A673 (cell line): ENCODE data around the gene CORO2A. TPM values are rescaled to one million over a fixed set of nuclear protein-coding genes. Genes with fewer than 3 reads are reported as not detected.

ENCODE experiments used
- BruUV-seq: library from RNA; stranded (reverse); fragments of 400-500 nt; replicated peaks from 2 replicates; lab custom pipeline; 2021; lab: Mats Ljungman, UMichigan
- CTCF ChIA-PET: fragments of 300-600 bp; sonication (Branson Sonifier 250); formaldehyde crosslinking; loops from one replicate; lab custom pipeline; 2022; ENCODE audit warnings: antibody characterized with exemption; lab: Charles Lee
- POLR2A ChIA-PET: fragments of 300-600 bp; sonication (Branson Sonifier 250); formaldehyde crosslinking; loops from one replicate; lab custom pipeline; 2022; ENCODE audit warnings: antibody characterized with exemption; ENCODE audit not compliant: low non-redundant PET; lab: Charles Lee
- DNase-seq: peaks from one replicate; pipeline ENCODE4 v3.0.0-alpha.2; 2015; ENCODE audit warnings: low spot score
- H3K27ac ChIP-seq: fragments of 200-600 bp; sonication (generic); 2 replicates; pipeline ENCODE4 v1.5.1; 2016; ENCODE audit warnings: mixed run types, low read depth, mild to moderate bottlenecking, mixed read lengths, antibody characterized with exemption, low read length; ENCODE audit not compliant: poor library complexity, severe bottlenecking
- H3K27me3 ChIP-seq: fragments of 200-600 bp; sonication (generic); replicated peaks from 2 replicates; pipeline ENCODE4 v1.6.1; 2017; ENCODE audit warnings: mixed run types, low read depth, mild to moderate bottlenecking, mixed read lengths, antibody characterized with exemption, low read length; ENCODE audit not compliant: insufficient read depth, poor library complexity
- H3K36me3 ChIP-seq: fragments of 200-600 bp; sonication (generic); 2 replicates; pipeline ENCODE4 v1.6.1; 2016; ENCODE audit warnings: mixed run types, mild to moderate bottlenecking, mixed read lengths, antibody characterized with exemption, low read length; ENCODE audit not compliant: insufficient read depth, poor library complexity, severe bottlenecking
- H3K4me1 ChIP-seq: fragments of 200-600 bp; sonication (generic); 2 replicates; pipeline ENCODE4 v1.6.1; 2017; ENCODE audit warnings: mixed run types, mild to moderate bottlenecking, mixed read lengths, antibody characterized with exemption, low read length; ENCODE audit not compliant: insufficient read depth, poor library complexity, severe bottlenecking
- H3K4me3 ChIP-seq: fragments of 200-600 bp; sonication (generic); 2 replicates; pipeline ENCODE4 v1.5.1; 2016; ENCODE audit warnings: low read depth, mixed run types, mild to moderate bottlenecking, mixed read lengths, low read length; ENCODE audit not compliant: poor library complexity, severe bottlenecking
- H3K9me3 ChIP-seq: fragments of 200-600 bp; sonication (generic); 2 replicates; pipeline ENCODE4 v1.6.1; 2016; ENCODE audit warnings: mixed run types, low read depth, mild to moderate bottlenecking, mixed read lengths, antibody characterized with exemption, low read length; ENCODE audit not compliant: poor library complexity, severe bottlenecking
- EZH2 ChIP-seq: fragments of 200-600 bp; sonication (generic); IDR thresholded peaks from 2 replicates; pipeline ENCODE4 v1.6.1; 2017; ENCODE audit warnings: borderline replicate concordance, low read depth, mild to moderate bottlenecking, mixed read lengths, antibody characterized with exemption, low read length; ENCODE audit not compliant: poor library complexity, severe bottlenecking
- intact Hi-C: fragments of 100-400 bp; cut with micrococcal nuclease; formaldehyde crosslinking; loops from one replicate; pipeline ENCODE4 v1.10.0; 2022; ENCODE audit not compliant: unreplicated experiment
- total RNA-seq: library from RNA; stranded (reverse); gene quantifications from 2 replicates; pipeline ENCODE4 v1.2.3, GENCODE V29; 2021
- TF ChIP-seq, protein P1 (sequence below): fragments of 300-800, 200-600 bp; sonication (generic); conservative IDR thresholded peaks from 2 replicates; pipeline ENCODE4 v1.5.1; 2017; ENCODE audit warnings: low read depth, mild to moderate bottlenecking, antibody characterized with exemption, low read length, moderate library complexity, mixed read lengths

Gene CORO2A
- total RNA-seq, 1 experiment from 2014 or later, result 0.52 TPM

DNA sequence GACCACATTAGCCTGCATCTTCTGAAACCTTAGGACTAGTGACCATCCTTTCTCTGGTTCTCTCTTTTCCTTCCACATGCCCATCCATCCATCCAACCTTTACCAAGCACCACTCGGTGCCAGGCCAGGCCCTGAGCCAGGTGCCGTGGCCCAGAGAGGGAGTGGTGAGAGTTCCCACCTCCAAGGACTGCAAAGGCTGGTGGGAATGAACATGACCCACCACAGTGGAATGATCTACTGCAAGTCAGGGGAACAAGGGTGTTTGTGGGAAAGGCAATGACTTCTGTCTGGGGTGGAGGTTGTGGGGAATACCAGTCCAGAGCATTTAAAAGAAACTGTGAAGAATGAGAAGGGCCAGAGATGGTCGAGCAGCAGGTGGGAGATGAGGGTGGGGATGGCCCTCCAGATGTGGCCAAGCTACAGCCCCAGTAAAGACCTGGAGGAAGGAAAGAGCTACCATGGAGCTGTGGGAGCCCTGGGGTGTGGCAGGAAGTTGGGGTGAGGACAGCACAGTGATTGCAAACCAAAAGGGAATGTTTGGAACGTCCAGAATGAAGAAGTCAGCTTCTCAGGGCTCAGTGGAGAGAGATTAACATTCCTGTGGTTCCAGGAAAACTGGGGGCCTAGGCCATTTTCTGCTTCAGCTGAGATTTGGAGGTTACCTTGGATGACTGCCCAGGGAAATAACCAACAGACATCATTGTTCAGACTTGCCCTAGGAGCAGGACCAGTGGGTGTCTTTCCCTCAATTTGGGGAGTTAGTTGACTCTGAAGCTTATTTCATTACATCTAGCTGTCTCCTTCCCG is 30.7 kb upstream of the CORO2A start:
- Histone ChIP-seq H3K9me3 (no peaks in the 10 kb centered on the region), H3K4me1 (peaks cover 17% of the 10 kb centered on the region), H3K4me3 (no peak overlapping the region), H3K27me3 (no peaks in the 10 kb centered on the region), H3K36me3 (no peaks in the 10 kb centered on the region), H3K27ac (peak overlapping the region; percentile 63)
- intact Hi-C loops, result no loop called here
- POLR2A ChIA-PET, result no interaction called here
- no TSS peak for BruUV-seq
- CTCF ChIA-PET, result no interaction called here
- DNase-seq, result peak; percentile 81
- TF ChIP-seq EZH2, result no peak
- TF ChIP-seq, protein P1, sequence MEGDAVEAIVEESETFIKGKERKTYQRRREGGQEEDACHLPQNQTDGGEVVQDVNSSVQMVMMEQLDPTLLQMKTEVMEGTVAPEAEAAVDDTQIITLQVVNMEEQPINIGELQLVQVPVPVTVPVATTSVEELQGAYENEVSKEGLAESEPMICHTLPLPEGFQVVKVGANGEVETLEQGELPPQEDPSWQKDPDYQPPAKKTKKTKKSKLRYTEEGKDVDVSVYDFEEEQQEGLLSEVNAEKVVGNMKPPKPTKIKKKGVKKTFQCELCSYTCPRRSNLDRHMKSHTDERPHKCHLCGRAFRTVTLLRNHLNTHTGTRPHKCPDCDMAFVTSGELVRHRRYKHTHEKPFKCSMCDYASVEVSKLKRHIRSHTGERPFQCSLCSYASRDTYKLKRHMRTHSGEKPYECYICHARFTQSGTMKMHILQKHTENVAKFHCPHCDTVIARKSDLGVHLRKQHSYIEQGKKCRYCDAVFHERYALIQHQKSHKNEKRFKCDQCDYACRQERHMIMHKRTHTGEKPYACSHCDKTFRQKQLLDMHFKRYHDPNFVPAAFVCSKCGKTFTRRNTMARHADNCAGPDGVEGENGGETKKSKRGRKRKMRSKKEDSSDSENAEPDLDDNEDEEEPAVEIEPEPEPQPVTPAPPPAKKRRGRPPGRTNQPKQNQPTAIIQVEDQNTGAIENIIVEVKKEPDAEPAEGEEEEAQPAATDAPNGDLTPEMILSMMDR, result no peak

DNA sequence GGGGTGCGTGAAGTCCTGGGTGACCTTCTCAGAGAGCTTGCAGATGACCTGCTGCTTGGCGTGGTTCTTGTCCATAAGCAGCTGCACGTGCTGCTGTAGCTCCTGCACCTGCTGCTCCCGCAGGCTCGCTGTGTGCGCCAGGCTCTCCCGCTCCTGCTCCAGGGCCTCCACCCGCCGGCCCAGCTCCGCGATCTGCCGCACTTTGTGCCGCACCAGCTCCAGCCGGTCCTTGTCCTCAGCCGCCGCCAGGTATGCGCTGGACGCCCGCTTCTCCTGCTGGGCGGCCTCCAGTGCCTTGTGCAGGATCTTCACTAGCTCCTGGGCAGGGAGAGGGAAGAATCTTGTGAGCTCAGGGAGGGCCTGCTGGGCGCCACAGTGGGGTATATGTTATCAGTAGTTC is 28.5 kb upstream of the CORO2A start:
- Histone ChIP-seq H3K4me1 (peaks cover 17% of the 10 kb centered on the region), H3K27ac (no peak overlapping the region), H3K27me3 (no peaks in the 10 kb centered on the region), H3K9me3 (no peaks in the 10 kb centered on the region), H3K36me3 (no peaks in the 10 kb centered on the region), H3K4me3 (no peak overlapping the region)
- POLR2A ChIA-PET, result no interaction called here
- no TSS peak for BruUV-seq
- DNase-seq, result no peak
- CTCF ChIA-PET, result no interaction called here
- intact Hi-C loops, result no loop called here
- TF ChIP-seq, protein P1, result no peak
- TF ChIP-seq EZH2, result no peak

DNA sequence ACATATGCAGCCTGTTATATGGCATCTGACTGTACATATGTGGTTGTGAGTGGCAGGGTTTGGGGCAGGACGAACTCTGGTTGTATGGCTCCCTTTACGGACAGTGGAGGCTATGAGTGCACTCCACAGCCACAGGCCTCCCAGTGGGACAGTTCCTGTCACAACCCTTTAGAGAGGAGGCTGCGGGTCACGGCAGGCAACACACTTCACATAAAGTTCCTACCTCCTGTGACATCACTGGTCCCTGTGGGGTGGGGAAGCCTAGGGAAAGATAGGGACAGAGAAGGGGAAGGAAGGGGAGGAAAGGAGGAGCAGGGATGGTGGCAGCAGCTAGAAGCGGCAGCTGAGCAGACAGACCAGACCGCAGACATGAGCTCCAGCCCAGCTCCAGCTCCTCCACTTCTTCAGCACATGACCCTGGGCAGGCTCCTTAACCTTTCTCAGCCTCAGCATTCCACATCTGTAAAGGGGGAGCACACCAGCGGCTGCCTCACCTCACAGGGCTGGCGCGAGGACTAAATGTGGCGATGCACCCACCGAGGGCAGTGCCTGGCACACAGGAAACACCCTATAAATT is 27.4 kb upstream of the CORO2A start:
- H3K27ac ChIP-seq, result no peak overlapping the region
- H3K9me3 ChIP-seq, result no peaks in the 10 kb centered on the region
- DNase-seq, result no peak
- H3K4me3 ChIP-seq, result no peak overlapping the region
- TF ChIP-seq EZH2, result no peak
- TF ChIP-seq, protein P1, result no peak
- H3K36me3 ChIP-seq, result no peaks in the 10 kb centered on the region
- no TSS peak for BruUV-seq
- ChIA-PET POLR2A (no interaction called here), CTCF (no interaction called here)
- H3K27me3 ChIP-seq, result no peaks in the 10 kb centered on the region
- peaks cover 17% of the 10 kb centered on the region for H3K4me1 ChIP-seq
- intact Hi-C loops, result no loop called here
